ENCODE results near the gene ZFP36L2.

Gene ZFP36L2

DNA sequence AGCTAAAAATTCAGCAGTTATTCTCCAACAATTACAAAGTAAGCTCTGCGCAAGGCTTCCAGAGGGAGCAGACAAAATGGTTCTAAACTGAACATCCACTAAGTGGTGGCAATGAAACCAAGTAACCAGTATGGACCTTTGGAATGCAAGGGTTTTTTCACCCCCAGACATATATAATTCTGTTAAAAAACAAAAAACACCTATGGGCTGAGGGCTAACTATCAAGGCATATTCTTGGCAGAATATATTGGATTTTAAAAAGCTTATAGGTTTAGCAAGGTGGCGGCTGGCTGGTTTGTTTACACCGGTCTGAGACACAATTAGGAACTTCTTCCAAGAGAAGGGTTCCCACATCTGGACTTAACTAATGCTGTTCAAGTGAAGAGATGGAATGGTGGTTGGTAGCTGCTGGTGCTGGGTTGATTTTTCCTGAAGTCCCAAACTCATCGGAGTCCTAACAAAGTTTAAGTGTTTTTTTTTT is 2.8 kb downstream of the ZFP36L2 start:
- DNase-seq (ENCODE audit: extremely low spot score), result no peak
- CTCF ChIA-PET, result interaction anchor here (1.1 kb wide), 2 partner anchors 99 to 294 kb away, joined by 3 read pairs; no protein-coding TSS in a partner anchor
- TF ChIP-seq, protein P1, sequence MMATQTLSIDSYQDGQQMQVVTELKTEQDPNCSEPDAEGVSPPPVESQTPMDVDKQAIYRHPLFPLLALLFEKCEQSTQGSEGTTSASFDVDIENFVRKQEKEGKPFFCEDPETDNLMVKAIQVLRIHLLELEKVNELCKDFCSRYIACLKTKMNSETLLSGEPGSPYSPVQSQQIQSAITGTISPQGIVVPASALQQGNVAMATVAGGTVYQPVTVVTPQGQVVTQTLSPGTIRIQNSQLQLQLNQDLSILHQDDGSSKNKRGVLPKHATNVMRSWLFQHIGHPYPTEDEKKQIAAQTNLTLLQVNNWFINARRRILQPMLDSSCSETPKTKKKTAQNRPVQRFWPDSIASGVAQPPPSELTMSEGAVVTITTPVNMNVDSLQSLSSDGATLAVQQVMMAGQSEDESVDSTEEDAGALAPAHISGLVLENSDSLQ (IDR thresholded peaks at IDR 0.05), result no peak
- TF ChIP-seq BHLHE40 (IDR thresholded peaks at IDR 0.05; ENCODE audit: borderline replicate concordance) (no peak), L3MBTL2 (conservative IDR thresholded peaks at IDR 0.05) (no peak), SP1 (IDR thresholded peaks at IDR 0.05) (no peak), FOXM1 (IDR thresholded peaks at IDR 0.05; ENCODE audit: borderline replicate concordance) (no peak), ZNF384 (IDR thresholded peaks at IDR 0.05) (no peak), TARDBP (IDR thresholded peaks at IDR 0.05) (no peak), FOXA1 (IDR thresholded peaks at IDR 0.05) (no peak), LEF1 (IDR thresholded peaks at IDR 0.05; ENCODE audit: borderline replicate concordance) (no peak), ELF4 (IDR thresholded peaks at IDR 0.05) (no peak), HDGF (IDR thresholded peaks at IDR 0.05; ENCODE audit: borderline replicate concordance) (no peak), CTBP1 (IDR thresholded peaks at IDR 0.05; ENCODE audit: borderline replicate concordance) (no peak), FOXK2 (IDR thresholded peaks at IDR 0.05) (no peak), ARNT (IDR thresholded peaks at IDR 0.05) (no peak)
- POLR2A ChIA-PET, result no interaction called here

DNA sequence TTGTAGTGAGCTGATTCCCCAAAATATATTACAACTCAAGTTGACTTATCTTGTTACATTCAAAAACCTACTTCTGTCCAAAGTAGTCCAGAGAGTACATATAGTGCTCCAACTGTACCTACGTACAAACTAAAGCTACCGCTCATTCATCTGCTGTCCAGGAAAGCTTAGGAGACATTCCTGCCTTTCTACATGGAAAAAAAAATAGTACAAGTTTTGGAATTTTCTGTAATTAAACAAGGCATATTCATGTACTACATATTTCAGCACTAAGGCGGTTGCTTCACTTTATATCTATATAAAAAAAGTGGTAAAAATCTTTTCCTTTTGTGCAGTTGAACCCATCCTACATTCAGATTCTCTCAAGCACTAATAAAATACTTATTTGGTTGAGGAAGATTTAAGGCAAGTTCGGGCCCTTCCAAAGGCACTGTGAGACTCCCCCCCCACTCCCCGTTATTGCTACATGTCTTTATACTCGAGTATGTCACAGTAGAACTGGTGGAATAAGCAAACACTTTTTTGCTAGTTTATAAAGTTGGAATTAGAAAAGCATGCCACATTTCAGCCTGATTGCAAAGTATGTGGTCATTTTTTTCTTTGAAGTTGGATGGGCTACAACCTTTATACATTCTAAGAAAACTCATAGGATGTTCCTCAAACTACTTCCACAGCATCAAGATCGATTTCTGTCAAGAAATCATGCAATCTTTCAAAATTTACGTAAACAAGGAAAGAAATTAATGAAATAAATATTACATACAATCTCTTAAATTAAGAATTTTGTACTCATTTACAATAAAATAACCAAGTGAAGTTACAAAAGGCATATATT is 3.7 kb downstream of the ZFP36L2 start:
- CTCF ChIA-PET, result interaction anchor here (0.5 to 2.4 kb wide), 6 partner anchors 52 to 391 kb away, joined by 3 to 10 read pairs (median 3); no protein-coding TSS in a partner anchor
- POLR2A ChIA-PET, result interaction anchor here (0.8 to 1.5 kb wide), 4 partner anchors 16 to 52 kb away, joined by 3 to 8 read pairs (median 4); no protein-coding TSS in a partner anchor
- DNase-seq (ENCODE audit: extremely low spot score), result no peak
- TF ChIP-seq FOXK2 (IDR thresholded peaks at IDR 0.05), result no peak
- TF ChIP-seq FOXM1 (IDR thresholded peaks at IDR 0.05; ENCODE audit: borderline replicate concordance), result no peak
- no peak for TF ChIP-seq FOXA1 (IDR thresholded peaks at IDR 0.05)
- TF ChIP-seq LEF1 (IDR thresholded peaks at IDR 0.05; ENCODE audit: borderline replicate concordance), result no peak
- no peak for TF ChIP-seq ZNF384 (IDR thresholded peaks at IDR 0.05)
- TF ChIP-seq SUZ12 (IDR thresholded peaks at IDR 0.05), result no peak
- no peak for TF ChIP-seq NFRKB (IDR thresholded peaks at IDR 0.05)
- no peak for TF ChIP-seq TARDBP (IDR thresholded peaks at IDR 0.05)
- TF ChIP-seq CTBP1 (IDR thresholded peaks at IDR 0.05; ENCODE audit: borderline replicate concordance), result no peak
- TF ChIP-seq ARNT (IDR thresholded peaks at IDR 0.05), result no peak
- no peak for TF ChIP-seq SP1 (IDR thresholded peaks at IDR 0.05)
- no peak for TF ChIP-seq ELF4 (IDR thresholded peaks at IDR 0.05)
- TF ChIP-seq L3MBTL2 (conservative IDR thresholded peaks at IDR 0.05), result no peak
- TF ChIP-seq HDGF (IDR thresholded peaks at IDR 0.05; ENCODE audit: borderline replicate concordance), result no peak
- TF ChIP-seq, protein P1 (IDR thresholded peaks at IDR 0.05), result no peak
- TF ChIP-seq BHLHE40 (IDR thresholded peaks at IDR 0.05; ENCODE audit: borderline replicate concordance), result no peak

DNA sequence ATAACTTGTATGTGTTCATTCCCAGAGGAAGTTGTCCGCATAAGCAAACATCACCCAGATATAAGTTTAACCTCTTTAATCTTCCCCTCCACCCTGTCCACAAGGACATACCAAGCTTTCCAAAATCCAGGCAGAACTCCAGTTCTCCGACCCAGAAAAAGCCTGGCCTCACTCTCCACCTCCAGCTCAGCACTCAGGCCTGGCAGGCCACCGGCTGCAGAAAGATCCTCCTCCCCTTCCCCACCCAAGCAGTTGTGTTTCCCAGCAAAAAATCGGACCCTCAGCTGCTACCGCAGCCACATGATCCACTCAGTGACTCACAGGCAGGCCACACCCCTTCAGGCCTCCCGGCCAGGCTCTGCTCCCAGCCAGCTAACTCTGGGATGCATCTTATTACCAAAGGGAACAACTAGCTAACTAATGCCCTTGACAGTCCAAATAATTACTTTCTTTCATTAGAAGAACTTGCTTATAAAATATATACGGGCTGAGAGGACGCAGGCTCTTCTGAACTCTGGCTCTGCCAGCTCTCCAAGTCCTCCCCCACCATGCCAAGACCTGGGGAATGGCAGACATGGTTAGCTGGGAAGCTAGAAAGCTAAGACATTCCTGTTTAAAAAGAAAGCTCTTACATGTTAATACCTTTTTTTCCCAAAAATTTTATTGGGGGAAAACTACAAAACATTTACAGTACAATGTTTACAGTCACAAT is 4.5 kb downstream of the ZFP36L2 start:
- TF ChIP-seq, protein P1 (IDR thresholded peaks at IDR 0.05), result no peak
- no peak for TF ChIP-seq FOXK2 (IDR thresholded peaks at IDR 0.05)
- TF ChIP-seq ARNT (IDR thresholded peaks at IDR 0.05), result no peak
- TF ChIP-seq BHLHE40 (IDR thresholded peaks at IDR 0.05; ENCODE audit: borderline replicate concordance), result no peak
- no peak for TF ChIP-seq FOXA1 (IDR thresholded peaks at IDR 0.05)
- TF ChIP-seq SP1 (IDR thresholded peaks at IDR 0.05), result no peak
- no peak for TF ChIP-seq LEF1 (IDR thresholded peaks at IDR 0.05; ENCODE audit: borderline replicate concordance)
- no peak for TF ChIP-seq FOXM1 (IDR thresholded peaks at IDR 0.05; ENCODE audit: borderline replicate concordance)
- TF ChIP-seq L3MBTL2 (conservative IDR thresholded peaks at IDR 0.05), result no peak
- no peak for TF ChIP-seq NFRKB (IDR thresholded peaks at IDR 0.05)
- no peak for TF ChIP-seq ELF4 (IDR thresholded peaks at IDR 0.05)
- no peak for TF ChIP-seq ZNF384 (IDR thresholded peaks at IDR 0.05)
- no peak for TF ChIP-seq SUZ12 (IDR thresholded peaks at IDR 0.05)
- TF ChIP-seq CTBP1 (IDR thresholded peaks at IDR 0.05; ENCODE audit: borderline replicate concordance), result no peak
- no peak for TF ChIP-seq TARDBP (IDR thresholded peaks at IDR 0.05)
- no peak for TF ChIP-seq HDGF (IDR thresholded peaks at IDR 0.05; ENCODE audit: borderline replicate concordance)
- peak; percentile 70 for DNase-seq (ENCODE audit: extremely low spot score)
- POLR2A ChIA-PET, result interaction anchor here (0.8 to 1.5 kb wide), 5 partner anchors 15 to 51 kb away, joined by 3 to 8 read pairs (median 4); no protein-coding TSS in a partner anchor
- CTCF ChIA-PET, result interaction anchor here (0.5 to 2.4 kb wide), 7 partner anchors 51 to 390 kb away, joined by 3 to 10 read pairs (median 3); no protein-coding TSS in a partner anchor

DNA sequence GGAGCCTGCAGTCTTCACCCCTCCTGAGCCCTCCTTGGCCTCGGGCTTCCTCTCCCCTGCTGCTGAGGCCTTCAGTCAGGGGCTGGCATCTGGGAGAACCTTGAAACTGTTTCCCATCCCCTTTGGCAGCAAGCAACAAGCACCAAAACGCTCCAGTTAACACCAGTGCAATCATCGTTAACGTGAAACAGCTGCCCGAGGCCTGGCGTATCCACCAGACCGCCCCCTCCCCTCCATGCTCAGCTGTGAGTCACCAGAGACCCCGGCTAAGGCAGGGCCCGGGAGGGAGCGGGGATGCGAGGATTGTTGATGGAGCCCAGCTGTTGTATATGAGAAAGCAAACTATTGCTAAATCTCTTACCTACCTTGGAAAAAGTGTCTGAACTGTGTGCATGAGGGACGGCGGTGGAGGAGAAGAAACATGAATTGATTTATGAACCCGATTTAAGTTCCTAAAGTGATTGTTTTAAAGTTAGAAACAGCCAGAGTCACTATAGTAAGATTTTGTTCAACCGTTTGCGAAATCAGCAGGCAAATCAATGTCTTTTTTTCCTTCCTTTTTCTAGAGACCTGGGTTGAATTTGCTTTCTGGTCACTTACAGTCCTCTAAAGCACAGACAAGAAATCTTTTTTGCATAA is 5.2 kb downstream of the ZFP36L2 start:
- ChIA-PET POLR2A (interaction anchor here (0.9 to 1.8 kb wide), 5 partner anchors 14 to 50 kb away, joined by 3 to 8 read pairs (median 4); no protein-coding TSS in a partner anchor), CTCF (interaction anchor here (0.6 to 2.4 kb wide), 4 partner anchors 51 to 293 kb away, joined by 3 to 10 read pairs (median 4); no protein-coding TSS in a partner anchor)
- no peak for TF ChIP-seq L3MBTL2 (conservative IDR thresholded peaks at IDR 0.05)
- TF ChIP-seq BHLHE40 (IDR thresholded peaks at IDR 0.05; ENCODE audit: borderline replicate concordance), result no peak
- no peak for TF ChIP-seq TARDBP (IDR thresholded peaks at IDR 0.05)
- no peak for TF ChIP-seq CTBP1 (IDR thresholded peaks at IDR 0.05; ENCODE audit: borderline replicate concordance)
- TF ChIP-seq, protein P1 (IDR thresholded peaks at IDR 0.05), result no peak
- TF ChIP-seq SP1 (IDR thresholded peaks at IDR 0.05), result no peak
- no peak for TF ChIP-seq FOXM1 (IDR thresholded peaks at IDR 0.05; ENCODE audit: borderline replicate concordance)
- no peak for TF ChIP-seq SUZ12 (IDR thresholded peaks at IDR 0.05)
- TF ChIP-seq FOXK2 (IDR thresholded peaks at IDR 0.05), result no peak
- no peak for TF ChIP-seq FOXA1 (IDR thresholded peaks at IDR 0.05)
- DNase-seq (ENCODE audit: extremely low spot score), result no peak
